ENCODE measurements around the gene LILRA1.
"Not testable (repeated sequence)": the region's sequence is repeated elsewhere in the genome, so short reads cannot be mapped to it uniquely, and the experiment has no call there.

GRCh38 chr19:54624234-54624633, 30.8 kb downstream of the LILRA1 start:
- not testable (repeated sequence) for TF ChIP-seq EZH2phosphoT487 (IDR thresholded peaks at IDR 0.05; ENCODE audit: insufficient read depth, low read depth); EZH2 (IDR thresholded peaks at IDR 0.05; ENCODE audit: insufficient read depth, poor library complexity, severe bottlenecking)

Data from GM23248 (cell line).